Esophagus squamous epithelium (tissue), 5 donors: ENCODE measurements around the gene DOK6. TPM values are rescaled to one million over a fixed set of nuclear protein-coding genes. Genes with fewer than 3 reads are reported as not detected.

Experiments used
- DNase-seq: peaks from one replicate; lab custom pipeline; 2025; lab: John Stamatoyannopoulos, UW
- H3K27ac ChIP-seq, 4 donors: fragments of 200-600 bp; sonication (generic); one replicate each; pipeline ENCODE4 v1.5.1; 2016 to 2019; ENCODE audit warnings: mild to moderate bottlenecking in 1 of 4
- H3K27me3 ChIP-seq, 4 donors: fragments of 200-600 bp; sonication (generic); 1 replicate in 3 of 4; 2 replicates in 1 of 4; pipeline versions ENCODE4 v1.5.1 to v1.6.0; 2017 to 2021; ENCODE audit warnings: antibody characterized with exemption in 1 of 4
- H3K36me3 ChIP-seq, 3 donors: fragments of 200-600 bp; sonication (generic); one replicate each; pipeline ENCODE4 v1.5.1; 2016 to 2019
- H3K4me1 ChIP-seq, 3 donors: fragments of 200-600 bp; sonication (generic); one replicate each; pipeline ENCODE4 v1.5.1; 2017 to 2019
- H3K4me3 ChIP-seq, 4 donors: fragments of 200-600 bp; sonication (generic); 1 replicate in 3 of 4; 2 replicates in 1 of 4; pipeline ENCODE4 v1.5.1; 2016 to 2019; ENCODE audit warnings: mild to moderate bottlenecking in 2 of 4, moderate library complexity in 1 of 4
- H3K9me3 ChIP-seq, 3 donors: fragments of 200-600 bp; sonication (generic); one replicate each; pipeline ENCODE4 v1.5.1; 2016 to 2019
- CTCF ChIP-seq, 6 experiments: fragments of 450-650 bp in 4 of 6; fragments of 200-600 bp in 2 of 6; sonication (generic) in 2 of 6; IDR thresholded peaks; one replicate each; pipeline ENCODE4 v1.5.1; 2016 to 2019; ENCODE audit warnings: antibody characterized with exemption in 6 of 6, mild to moderate bottlenecking in 4 of 6, moderate library complexity in 4 of 6
- POLR2A ChIP-seq, 4 donors: fragments of 450-650 bp; IDR thresholded peaks; one replicate each; pipeline ENCODE4 v1.6.1; 2017; ENCODE audit warnings: antibody characterized with exemption in 4 of 4, mild to moderate bottlenecking in 4 of 4, moderate library complexity in 3 of 4
- whole genome bisulfite sequencing, 2 donors: methylation state at CpG; one replicate each; pipeline ENCODE4 v1.1.5; 2018; 5-methylcytosine and 5-hydroxymethylcytosine counted together
- intact Hi-C: fragments of 100-400 bp; cut with DNase I; formaldehyde crosslinking; loops from one replicate; pipeline ENCODE4 v1.15.0; 2022
- total RNA-seq, 4 donors: library from RNA; depleted of rRNA; stranded (reverse); fragments of >200 nt; gene quantifications; one replicate each; pipeline ENCODE4 v1.1.0, GENCODE V29; 2016
- donor health status: DM: yes; HTN: yes; CAD: no.

The DOK6 gene
- total RNA-seq, 4 donors from 2014 or later: 0.57 to 0.88 TPM; not detected in 2

DNA sequence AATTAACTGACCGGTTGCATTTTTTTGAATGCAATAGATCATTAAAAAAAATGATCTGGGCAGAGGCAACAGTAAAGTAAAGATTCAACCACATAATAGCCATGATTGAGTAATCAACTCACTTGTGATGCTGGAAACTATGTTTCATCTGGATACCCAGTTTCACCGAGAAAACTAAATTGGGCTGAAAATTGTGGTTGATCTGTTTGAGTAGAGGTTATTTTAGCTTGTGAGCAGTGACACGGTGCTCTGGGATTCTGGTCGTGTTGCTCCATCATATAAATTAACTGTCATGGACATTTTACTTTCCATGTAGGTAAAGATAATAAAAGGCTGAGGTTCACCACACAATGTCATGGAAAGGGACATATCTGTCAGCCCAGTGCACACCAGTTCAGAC, 488.3 kb downstream of the DOK6 start:
- WGBS, 2 donors: 73 to 84% methylated on average over 4 of the region's 4 CpGs

DNA sequence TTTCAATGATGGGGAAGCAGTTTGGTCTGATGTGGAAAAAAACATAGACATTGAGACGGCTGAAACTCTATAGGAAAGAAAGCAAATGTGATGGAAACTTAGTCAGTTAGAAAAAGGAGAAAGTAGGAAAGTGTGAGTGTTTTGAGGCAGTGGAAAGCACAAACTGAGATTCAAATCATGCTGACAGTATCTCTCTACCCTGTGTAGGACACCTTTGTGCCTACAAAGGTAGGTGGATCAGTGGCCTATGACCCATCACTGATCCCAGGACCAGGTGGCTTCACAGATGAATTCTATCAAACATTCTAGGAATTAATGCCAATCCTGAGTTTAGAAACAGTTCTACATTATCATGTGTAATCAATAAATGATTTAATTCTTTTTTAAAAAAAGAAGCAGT, 489.9 kb downstream of the DOK6 start:
- Histone ChIP-seq H3K9me3 (no peaks in the 10 kb centered on the region), H3K27ac (no peak overlapping the region), H3K4me1 (no peaks in the 10 kb centered on the region), H3K36me3 (no peaks in the 10 kb centered on the region), H3K4me3 (no peak overlapping the region), H3K27me3 (no peaks in the 10 kb centered on the region)
- WGBS, 2 donors: 81 to 94% methylated on average over 1 of the region's 1 CpG
- no peak for DNase-seq
- intact Hi-C loops: no loop called here
- no peak for TF ChIP-seq CTCF (IDR thresholded peaks at IDR 0.05)
- TF ChIP-seq POLR2A (IDR thresholded peaks at IDR 0.05): no peak

More for the DNA sequence above, 488.3 kb downstream of the DOK6 start:
- no peaks in the 10 kb centered on the region for H3K27me3 ChIP-seq
- H3K9me3 ChIP-seq: no peaks in the 10 kb centered on the region
- no peaks in the 10 kb centered on the region for H3K4me1 ChIP-seq
- H3K27ac ChIP-seq: no peak overlapping the region
- H3K4me3 ChIP-seq: no peak overlapping the region
- no peak for DNase-seq
- intact Hi-C loops: no loop called here
- no peak for TF ChIP-seq POLR2A (IDR thresholded peaks at IDR 0.05)
- TF ChIP-seq CTCF (IDR thresholded peaks at IDR 0.05): no peak
- no peaks in the 10 kb centered on the region for H3K36me3 ChIP-seq

DNA sequence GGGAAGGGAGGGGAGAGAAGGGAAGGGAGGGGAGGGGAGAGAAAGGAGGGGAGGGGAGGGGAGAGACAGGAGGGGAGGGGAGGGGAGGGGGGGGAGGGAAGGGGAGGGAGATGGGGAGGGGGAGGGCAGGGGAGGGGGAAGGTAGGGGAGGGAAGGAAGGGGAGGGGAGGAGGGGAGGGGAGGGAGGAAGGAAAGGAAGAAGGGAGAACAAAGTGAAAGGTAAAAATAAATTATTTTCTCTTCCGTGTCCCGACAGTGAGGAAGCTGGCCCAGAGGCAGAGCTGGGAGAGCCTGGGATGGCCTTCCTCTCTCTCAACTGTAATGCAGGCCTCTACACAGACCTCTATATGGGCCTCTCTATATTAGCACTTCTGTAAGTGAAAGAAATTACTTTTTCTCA, 493.8 kb downstream of the DOK6 start:
- H3K36me3 ChIP-seq: no peaks in the 10 kb centered on the region
- no peak for DNase-seq
- TF ChIP-seq CTCF (IDR thresholded peaks at IDR 0.05): no peak
- no peak for TF ChIP-seq POLR2A (IDR thresholded peaks at IDR 0.05)
- no peaks in the 10 kb centered on the region for H3K27me3 ChIP-seq
- WGBS, 2 donors: 81 to 88% methylated on average over 2 of the region's 2 CpGs
- H3K4me1 ChIP-seq: no peaks in the 10 kb centered on the region
- H3K4me3 ChIP-seq: no peak overlapping the region
- H3K27ac ChIP-seq: no peak overlapping the region
- H3K9me3 ChIP-seq: no peaks in the 10 kb centered on the region
- intact Hi-C loops: no loop called here

GRCh38 chr18:69895066-69896047, 494.7 kb downstream of the DOK6 start:
- no peak overlapping the region for H3K4me3 ChIP-seq
- 78 to 86% methylated on average over 19 of the region's 19 CpGs for WGBS, 2 donors
- no peaks in the 10 kb centered on the region for H3K4me1 ChIP-seq
- H3K36me3 ChIP-seq: no peaks in the 10 kb centered on the region
- H3K9me3 ChIP-seq: no peaks in the 10 kb centered on the region
- no peaks in the 10 kb centered on the region for H3K27me3 ChIP-seq
- no peak for DNase-seq
- TF ChIP-seq POLR2A (IDR thresholded peaks at IDR 0.05) (no peak), CTCF (IDR thresholded peaks at IDR 0.05) (no peak)
- no peak overlapping the region for H3K27ac ChIP-seq
- intact Hi-C loops: no loop called here

DNA sequence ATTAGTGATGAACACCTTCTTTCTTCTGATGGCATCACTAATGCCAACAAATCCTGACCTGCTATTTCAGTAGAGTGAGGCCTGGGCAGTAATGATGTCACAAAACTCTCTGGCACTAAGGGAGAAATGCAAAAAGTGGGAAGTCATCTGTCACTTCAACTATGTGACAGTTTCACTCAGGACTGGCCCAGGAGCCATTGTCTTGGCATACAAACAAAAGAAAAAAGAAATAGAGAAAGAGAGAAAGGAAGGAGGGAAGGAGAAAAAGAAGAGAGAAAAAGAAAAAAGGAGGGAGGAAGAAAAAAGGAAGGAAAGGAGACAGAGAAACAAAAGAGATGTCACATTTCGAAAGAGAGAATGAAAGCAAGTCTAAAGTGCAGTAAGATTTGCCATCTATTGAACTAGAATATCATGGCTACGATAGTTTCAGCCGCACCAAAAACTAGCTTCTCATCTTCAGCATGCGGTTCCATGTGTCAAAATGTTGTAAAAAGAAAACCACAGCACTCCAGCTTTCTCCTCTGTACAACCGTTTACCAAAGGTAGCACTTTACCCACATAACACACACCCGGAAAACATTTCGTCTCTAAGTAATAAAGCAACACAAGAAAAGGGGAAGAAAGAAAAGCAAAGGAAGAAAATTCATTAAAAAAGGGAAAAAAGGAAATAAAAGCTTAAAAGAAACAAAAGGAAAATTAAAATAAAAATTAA, 496.9 kb downstream of the DOK6 start:
- Histone ChIP-seq H3K27me3 (no peaks in the 10 kb centered on the region), H3K27ac (no peak overlapping the region), H3K36me3 (no peaks in the 10 kb centered on the region), H3K4me3 (no peak overlapping the region), H3K9me3 (no peaks in the 10 kb centered on the region), H3K4me1 (no peaks in the 10 kb centered on the region)
- TF ChIP-seq CTCF (IDR thresholded peaks at IDR 0.05) (no peak), POLR2A (IDR thresholded peaks at IDR 0.05) (no peak)
- intact Hi-C loops: no loop called here
- 70 to 76% methylated on average over 7 of the region's 7 CpGs for WGBS, 2 donors
- no peak for DNase-seq
